A549 (cell line): ENCODE data around the gene LYPD3.

Source experiments
- CBX2 ChIP-seq: fragments of 200-600 bp; sonication (generic); IDR thresholded peaks from 2 replicates; pipeline ENCODE4 v1.6.1; 2016; ENCODE audit warnings: low read depth, mild to moderate bottlenecking, borderline replicate concordance
- CEBPB ChIP-seq, 2 experiments: fragments of >200 bp in 1 of 2; sonication (Bioruptor Twin) in 1 of 2; formaldehyde crosslinking in 1 of 2; IDR thresholded peaks; 2 replicates each; pipeline ENCODE4 v1.6.1; 2012 to 2016
- EP300 ChIP-seq, 2 experiments: fragments of >200 bp; sonication (Bioruptor Twin); formaldehyde crosslinking; IDR thresholded peaks; 2 replicates in 1 of 2; 3 replicates in 1 of 2; pipeline ENCODE4 v1.6.1; 2016 to 2017
- HOXA7 ChIP-seq: fragments of 250-450 bp; sonication (Bioruptor Pico); IDR thresholded peaks from 2 replicates; pipeline ENCODE4 v1.5.0; 2020; ENCODE audit warnings: mild to moderate bottlenecking, moderate library complexity
- JUNB ChIP-seq: fragments of >200 bp; sonication (Bioruptor Twin); formaldehyde crosslinking; IDR thresholded peaks from 2 replicates; pipeline ENCODE4 v1.6.1; 2016
- PHF8 ChIP-seq: fragments of 200-600 bp; sonication (generic); IDR thresholded peaks from 2 replicates; pipeline ENCODE4 v1.6.1; 2016; ENCODE audit warnings: low read depth, mild to moderate bottlenecking, antibody characterized with exemption, moderate library complexity, borderline replicate concordance
- RAD21 ChIP-seq, 2 experiments: fragments of >200 bp in 1 of 2; sonication (Bioruptor Twin) in 1 of 2; formaldehyde crosslinking in 1 of 2; IDR thresholded peaks in 1 of 2; conservative IDR thresholded peaks in 1 of 2; 2 replicates in 1 of 2; 3 replicates in 1 of 2; pipeline ENCODE4 v1.6.1; 2012 to 2018; ENCODE audit warnings: inconsistent platforms in 1 of 2
- RCOR1 ChIP-seq: fragments of 150-350 bp; IDR thresholded peaks from 2 replicates; pipeline ENCODE4 v1.6.1; 2014; ENCODE audit warnings: antibody characterized with exemption, low read length, low read depth
- SMC3 ChIP-seq: fragments of >200 bp; sonication (Bioruptor Twin); formaldehyde crosslinking; IDR thresholded peaks from 3 replicates; pipeline ENCODE4 v1.6.1; 2018; ENCODE audit warnings: inconsistent platforms
- ZFP36 ChIP-seq: fragments of 450-650 bp; IDR thresholded peaks from 2 replicates; pipeline ENCODE4 v1.6.1; 2014; ENCODE audit warnings: borderline replicate concordance; ENCODE audit not compliant: partially characterized antibody
- TF ChIP-seq, protein P1 (sequence below): fragments of 200-600 bp; sonication (generic); IDR thresholded peaks from 2 replicates; pipeline ENCODE4 v1.6.1; 2016; ENCODE audit warnings: antibody characterized with exemption, mild to moderate bottlenecking, moderate library complexity
- TF ChIP-seq, protein P2 (sequence below): IDR thresholded peaks from 2 replicates; pipeline ENCODE4 v1.6.1; 2012
- TF ChIP-seq, protein P3 (sequence below): fragments of >200 bp; sonication (Bioruptor Twin); formaldehyde crosslinking; IDR thresholded peaks from 3 replicates; pipeline ENCODE4 v1.5.1; 2016

DNA sequence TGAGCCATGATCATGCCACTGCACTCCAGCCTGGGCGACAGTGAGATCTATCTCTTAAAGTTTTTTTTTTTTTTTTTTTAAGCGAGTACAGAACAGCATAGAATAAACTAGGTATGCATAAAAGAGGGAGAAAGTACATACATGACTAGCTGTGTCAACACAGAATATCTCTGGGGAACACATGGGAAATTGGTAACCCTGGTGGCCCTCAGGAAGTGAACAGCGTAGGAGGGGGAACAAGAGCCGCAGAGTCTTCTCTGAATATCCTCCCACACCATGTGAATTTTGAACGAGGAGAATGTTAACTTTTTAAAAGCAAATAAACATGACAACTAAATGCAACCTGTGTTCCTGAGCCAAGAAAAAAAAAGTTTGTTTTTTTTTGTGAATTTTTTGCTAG lies 23.9 kb upstream of the LYPD3 start:
- TF ChIP-seq CBX2 (no peak), EP300 (IDR thresholded peaks at IDR 0.05) (no peak), PHF8 (no peak), RAD21 (conservative IDR thresholded peaks at IDR 0.05 in 1 of 2, IDR thresholded peaks at IDR 0.05 in 1 of 2) (no peak), ZFP36 (no peak), JUNB (no peak), HOXA7 (CRISPR knock-in tag) (no peak), RCOR1 (no peak), CEBPB (IDR thresholded peaks at IDR 0.05) (no peak), SMC3 (no peak)
- TF ChIP-seq, protein P1, sequence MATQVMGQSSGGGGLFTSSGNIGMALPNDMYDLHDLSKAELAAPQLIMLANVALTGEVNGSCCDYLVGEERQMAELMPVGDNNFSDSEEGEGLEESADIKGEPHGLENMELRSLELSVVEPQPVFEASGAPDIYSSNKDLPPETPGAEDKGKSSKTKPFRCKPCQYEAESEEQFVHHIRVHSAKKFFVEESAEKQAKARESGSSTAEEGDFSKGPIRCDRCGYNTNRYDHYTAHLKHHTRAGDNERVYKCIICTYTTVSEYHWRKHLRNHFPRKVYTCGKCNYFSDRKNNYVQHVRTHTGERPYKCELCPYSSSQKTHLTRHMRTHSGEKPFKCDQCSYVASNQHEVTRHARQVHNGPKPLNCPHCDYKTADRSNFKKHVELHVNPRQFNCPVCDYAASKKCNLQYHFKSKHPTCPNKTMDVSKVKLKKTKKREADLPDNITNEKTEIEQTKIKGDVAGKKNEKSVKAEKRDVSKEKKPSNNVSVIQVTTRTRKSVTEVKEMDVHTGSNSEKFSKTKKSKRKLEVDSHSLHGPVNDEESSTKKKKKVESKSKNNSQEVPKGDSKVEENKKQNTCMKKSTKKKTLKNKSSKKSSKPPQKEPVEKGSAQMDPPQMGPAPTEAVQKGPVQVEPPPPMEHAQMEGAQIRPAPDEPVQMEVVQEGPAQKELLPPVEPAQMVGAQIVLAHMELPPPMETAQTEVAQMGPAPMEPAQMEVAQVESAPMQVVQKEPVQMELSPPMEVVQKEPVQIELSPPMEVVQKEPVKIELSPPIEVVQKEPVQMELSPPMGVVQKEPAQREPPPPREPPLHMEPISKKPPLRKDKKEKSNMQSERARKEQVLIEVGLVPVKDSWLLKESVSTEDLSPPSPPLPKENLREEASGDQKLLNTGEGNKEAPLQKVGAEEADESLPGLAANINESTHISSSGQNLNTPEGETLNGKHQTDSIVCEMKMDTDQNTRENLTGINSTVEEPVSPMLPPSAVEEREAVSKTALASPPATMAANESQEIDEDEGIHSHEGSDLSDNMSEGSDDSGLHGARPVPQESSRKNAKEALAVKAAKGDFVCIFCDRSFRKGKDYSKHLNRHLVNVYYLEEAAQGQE, result no peak
- TF ChIP-seq, protein P2, sequence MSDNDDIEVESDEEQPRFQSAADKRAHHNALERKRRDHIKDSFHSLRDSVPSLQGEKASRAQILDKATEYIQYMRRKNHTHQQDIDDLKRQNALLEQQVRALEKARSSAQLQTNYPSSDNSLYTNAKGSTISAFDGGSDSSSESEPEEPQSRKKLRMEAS, result no peak
- TF ChIP-seq, protein P3, sequence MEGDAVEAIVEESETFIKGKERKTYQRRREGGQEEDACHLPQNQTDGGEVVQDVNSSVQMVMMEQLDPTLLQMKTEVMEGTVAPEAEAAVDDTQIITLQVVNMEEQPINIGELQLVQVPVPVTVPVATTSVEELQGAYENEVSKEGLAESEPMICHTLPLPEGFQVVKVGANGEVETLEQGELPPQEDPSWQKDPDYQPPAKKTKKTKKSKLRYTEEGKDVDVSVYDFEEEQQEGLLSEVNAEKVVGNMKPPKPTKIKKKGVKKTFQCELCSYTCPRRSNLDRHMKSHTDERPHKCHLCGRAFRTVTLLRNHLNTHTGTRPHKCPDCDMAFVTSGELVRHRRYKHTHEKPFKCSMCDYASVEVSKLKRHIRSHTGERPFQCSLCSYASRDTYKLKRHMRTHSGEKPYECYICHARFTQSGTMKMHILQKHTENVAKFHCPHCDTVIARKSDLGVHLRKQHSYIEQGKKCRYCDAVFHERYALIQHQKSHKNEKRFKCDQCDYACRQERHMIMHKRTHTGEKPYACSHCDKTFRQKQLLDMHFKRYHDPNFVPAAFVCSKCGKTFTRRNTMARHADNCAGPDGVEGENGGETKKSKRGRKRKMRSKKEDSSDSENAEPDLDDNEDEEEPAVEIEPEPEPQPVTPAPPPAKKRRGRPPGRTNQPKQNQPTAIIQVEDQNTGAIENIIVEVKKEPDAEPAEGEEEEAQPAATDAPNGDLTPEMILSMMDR, result no peak
